MCF 10A (cell line): ENCODE measurements around the gene TESPA1. TPM values are rescaled to one million over a fixed set of nuclear protein-coding genes. Genes with fewer than 3 reads are reported as not detected.

Experiments
- BruUV-seq: library from RNA; stranded (reverse); fragments of 400-500 nt; replicated peaks from 2 replicates; lab custom pipeline; 2021; lab: Mats Ljungman, UMichigan
- CTCF ChIA-PET: fragments of 300-600 bp; sonication (Branson Sonifier 250); formaldehyde crosslinking; extraction: SDS; loops from one replicate; lab custom pipeline; 2021; ENCODE audit warnings: antibody characterized with exemption, inconsistent platforms; lab: Yijun Ruan, JAX
- POLR2A ChIA-PET: fragments of 300-600, 350-650 bp; sonication (Branson Sonifier 250); formaldehyde crosslinking; extraction: SDS; loops from one replicate; lab custom pipeline; 2020; ENCODE audit warnings: antibody characterized with exemption, inconsistent platforms; lab: Yijun Ruan, JAX
- DNase-seq: peaks from one replicate; pipeline ENCODE4 v3.0.0-alpha.2; 2018; ENCODE audit not compliant: unreplicated experiment
- H3K27ac Mint-ChIP-seq: one replicate; pipeline ENCODE4 v1.8.0; 2022; ENCODE audit warnings: mild to moderate bottlenecking, low read depth, mixed read lengths; ENCODE audit not compliant: unreplicated experiment
- H3K27me3 Mint-ChIP-seq: one replicate; pipeline ENCODE4 v1.8.0; 2022; ENCODE audit warnings: mixed read lengths; ENCODE audit not compliant: insufficient read depth, unreplicated experiment
- H3K36me3 Mint-ChIP-seq: one replicate; pipeline ENCODE4 v1.8.0; 2022; ENCODE audit warnings: mild to moderate bottlenecking, moderate library complexity, mixed read lengths; ENCODE audit not compliant: insufficient read depth, unreplicated experiment
- H3K4me1 Mint-ChIP-seq: one replicate; pipeline ENCODE4 v1.8.0; 2022; ENCODE audit warnings: mixed read lengths; ENCODE audit not compliant: insufficient read depth, unreplicated experiment
- H3K4me3 Mint-ChIP-seq: one replicate; pipeline ENCODE4 v1.8.0; 2022; ENCODE audit warnings: mild to moderate bottlenecking, moderate library complexity, mixed read lengths; ENCODE audit not compliant: unreplicated experiment
- H3K9me3 Mint-ChIP-seq: one replicate; pipeline ENCODE4 v1.8.0; 2022; ENCODE audit warnings: mixed read lengths; ENCODE audit not compliant: unreplicated experiment
- intact Hi-C: fragments of 100-400 bp; cut with micrococcal nuclease; formaldehyde crosslinking; loops from 2 replicates; pipeline ENCODE4 v1.14.1; 2022
- total RNA-seq: library from RNA; stranded (reverse); gene quantifications from 2 replicates; pipeline ENCODE4 v1.2.3, GENCODE V29; 2022
- TF ChIP-seq, protein P1 (sequence below): fragments of 200-600 bp; IDR thresholded peaks from one replicate; pipeline ENCODE4 v1.8.0; 2022; ENCODE audit warnings: antibody characterized with exemption, mild to moderate bottlenecking; ENCODE audit not compliant: unreplicated experiment

Gene TESPA1
- total RNA-seq, 1 experiment from 2014 or later, result not detected

DNA sequence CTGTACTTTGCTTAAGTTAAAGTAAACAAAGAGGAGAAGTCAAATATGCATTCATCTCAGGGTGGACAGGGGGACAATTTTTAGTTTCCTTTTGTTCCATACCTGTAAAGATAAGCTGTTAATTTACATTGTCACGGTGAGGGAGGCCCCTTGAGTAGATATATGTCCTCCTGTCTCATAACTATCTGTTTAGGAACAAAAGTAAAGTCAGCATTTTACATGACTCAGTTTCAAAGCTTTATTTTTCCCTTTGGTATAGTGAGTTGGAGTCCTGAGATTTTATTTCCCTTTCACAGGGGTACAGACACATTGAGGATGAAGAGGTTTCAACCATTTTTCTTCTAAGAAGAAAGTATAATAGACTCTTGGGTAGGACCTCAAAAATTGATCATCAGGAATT lies 50.1 kb downstream of the TESPA1 start:
- no TSS peak for BruUV-seq
- Mint-ChIP-seq H3K4me3 (no peak overlapping the region), H3K27me3 (no peaks in the 10 kb centered on the region), H3K36me3 (no peaks in the 10 kb centered on the region), H3K4me1 (peaks cover 26% of the 10 kb centered on the region), H3K9me3 (peaks cover 28% of the 10 kb centered on the region), H3K27ac (peak overlapping the region; percentile 96)
- intact Hi-C loops, result loop anchor here (2.0 kb wide), 1 partner anchor 56 kb away; no protein-coding TSS in a partner anchor
- CTCF ChIA-PET, result interaction anchor here (1.1 to 4.3 kb wide), 9 partner anchors 8 to 173 kb away, joined by 3 to 33 read pairs (median 5); partner anchors contain the start of gene MUCL1
- TF ChIP-seq, protein P1, sequence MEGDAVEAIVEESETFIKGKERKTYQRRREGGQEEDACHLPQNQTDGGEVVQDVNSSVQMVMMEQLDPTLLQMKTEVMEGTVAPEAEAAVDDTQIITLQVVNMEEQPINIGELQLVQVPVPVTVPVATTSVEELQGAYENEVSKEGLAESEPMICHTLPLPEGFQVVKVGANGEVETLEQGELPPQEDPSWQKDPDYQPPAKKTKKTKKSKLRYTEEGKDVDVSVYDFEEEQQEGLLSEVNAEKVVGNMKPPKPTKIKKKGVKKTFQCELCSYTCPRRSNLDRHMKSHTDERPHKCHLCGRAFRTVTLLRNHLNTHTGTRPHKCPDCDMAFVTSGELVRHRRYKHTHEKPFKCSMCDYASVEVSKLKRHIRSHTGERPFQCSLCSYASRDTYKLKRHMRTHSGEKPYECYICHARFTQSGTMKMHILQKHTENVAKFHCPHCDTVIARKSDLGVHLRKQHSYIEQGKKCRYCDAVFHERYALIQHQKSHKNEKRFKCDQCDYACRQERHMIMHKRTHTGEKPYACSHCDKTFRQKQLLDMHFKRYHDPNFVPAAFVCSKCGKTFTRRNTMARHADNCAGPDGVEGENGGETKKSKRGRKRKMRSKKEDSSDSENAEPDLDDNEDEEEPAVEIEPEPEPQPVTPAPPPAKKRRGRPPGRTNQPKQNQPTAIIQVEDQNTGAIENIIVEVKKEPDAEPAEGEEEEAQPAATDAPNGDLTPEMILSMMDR, result no peak
- POLR2A ChIA-PET, result interaction anchor here (0.5 to 1.5 kb wide), 3 partner anchors 79 to 210 kb away, joined by 4 to 7 read pairs (median 4); no protein-coding TSS in a partner anchor
- no peak for DNase-seq

DNA sequence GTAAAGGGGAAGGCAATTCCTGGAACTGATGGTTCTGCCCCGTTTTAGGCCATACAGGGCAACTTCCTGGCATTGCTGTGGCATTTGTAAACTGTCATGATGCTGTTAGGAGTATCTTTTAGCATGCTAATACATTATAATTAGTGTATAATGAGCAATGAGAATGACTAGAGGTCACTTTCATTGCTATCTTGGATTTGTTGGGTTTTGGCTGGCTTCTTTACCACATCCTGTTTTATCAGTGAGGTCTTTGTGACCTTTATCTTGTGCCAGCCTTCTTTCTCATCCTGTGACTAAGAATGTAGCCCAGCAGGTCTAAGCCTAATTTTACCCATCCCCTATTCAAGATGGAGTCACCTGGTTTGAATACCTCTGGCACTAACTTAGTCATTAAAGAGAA lies 51.2 kb downstream of the TESPA1 start:
- CTCF ChIA-PET, result interaction anchor here (0.6 to 1.6 kb wide), 3 partner anchors 23 to 88 kb away, joined by 3 to 6 read pairs (median 3); partner anchors contain the start of gene MUCL1
- POLR2A ChIA-PET, result no interaction called here
- H3K36me3 Mint-ChIP-seq, result no peaks in the 10 kb centered on the region
- no peak overlapping the region for H3K4me3 Mint-ChIP-seq
- no TSS peak for BruUV-seq
- intact Hi-C loops, result no loop called here
- peaks cover 29% of the 10 kb centered on the region for H3K9me3 Mint-ChIP-seq
- TF ChIP-seq, protein P1, result no peak
- peaks cover 26% of the 10 kb centered on the region for H3K4me1 Mint-ChIP-seq
- H3K27ac Mint-ChIP-seq, result no peak overlapping the region
- peak; percentile 35 for DNase-seq
- H3K27me3 Mint-ChIP-seq, result no peaks in the 10 kb centered on the region

DNA sequence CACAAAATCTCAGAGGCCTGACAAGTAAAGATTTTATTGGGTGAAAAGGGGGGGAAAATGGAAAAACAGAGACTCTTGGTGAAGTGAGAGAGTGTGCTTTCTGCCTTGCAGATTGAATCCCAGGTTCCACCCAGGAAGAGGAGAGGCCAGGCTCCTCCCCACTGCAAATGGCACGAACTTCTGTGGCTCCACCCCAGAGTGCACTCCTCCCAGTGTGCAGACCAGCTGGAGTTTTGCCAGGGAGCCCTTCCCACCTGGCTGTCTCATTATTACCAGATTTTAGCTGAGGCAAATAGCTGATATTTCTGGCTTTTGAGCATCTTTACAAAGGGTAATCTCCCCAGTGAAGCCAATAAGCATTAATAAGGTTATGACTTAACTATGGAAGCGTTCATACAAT lies 51.9 kb downstream of the TESPA1 start:
- ChIA-PET CTCF (interaction anchor here (0.6 to 1.6 kb wide), 2 partner anchors 79 to 184 kb away, joined by 5 to 6 read pairs; partner anchors contain the start of gene MUCL1), POLR2A (no interaction called here)
- no peak overlapping the region for H3K4me3 Mint-ChIP-seq
- H3K27me3 Mint-ChIP-seq, result no peaks in the 10 kb centered on the region
- H3K36me3 Mint-ChIP-seq, result no peaks in the 10 kb centered on the region
- H3K4me1 Mint-ChIP-seq, result peaks cover 26% of the 10 kb centered on the region
- DNase-seq, result peak; percentile 56
- BruUV-seq, result no TSS peak
- TF ChIP-seq, protein P1, result no peak
- H3K27ac Mint-ChIP-seq, result no peak overlapping the region
- H3K9me3 Mint-ChIP-seq, result peaks cover 29% of the 10 kb centered on the region
- intact Hi-C loops, result no loop called here

DNA sequence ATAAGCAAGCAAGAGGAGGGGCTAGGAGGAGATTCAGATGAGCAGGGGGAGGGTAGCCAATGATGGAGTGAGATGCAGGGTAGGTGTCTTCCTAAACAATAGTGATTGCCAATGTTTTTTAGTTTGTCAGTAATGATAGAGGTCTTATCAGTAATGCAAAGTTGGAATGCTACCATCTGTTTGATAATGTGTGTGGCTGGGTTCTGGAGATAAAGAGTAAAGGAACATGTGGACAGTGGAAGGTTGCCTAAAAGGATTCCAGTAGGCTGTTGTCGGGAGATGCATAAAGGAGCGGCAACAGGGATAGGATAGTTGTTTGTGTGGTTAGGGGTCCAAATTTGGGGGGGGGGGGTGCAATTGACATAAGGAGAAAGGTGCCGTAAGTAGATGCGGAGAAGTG lies 52.5 kb downstream of the TESPA1 start:
- H3K4me3 Mint-ChIP-seq, result no peak overlapping the region
- ChIA-PET POLR2A (no interaction called here), CTCF (interaction anchor here (1.6 kb wide), 1 partner anchor 78 kb away, joined by 6 read pairs; the partner anchor contains the start of gene MUCL1)
- BruUV-seq, result no TSS peak
- intact Hi-C loops, result no loop called here
- peaks cover 34% of the 10 kb centered on the region for H3K9me3 Mint-ChIP-seq
- TF ChIP-seq, protein P1, result no peak
- no peak for DNase-seq
- H3K27me3 Mint-ChIP-seq, result no peaks in the 10 kb centered on the region
- H3K36me3 Mint-ChIP-seq, result no peaks in the 10 kb centered on the region
- peaks cover 21% of the 10 kb centered on the region for H3K4me1 Mint-ChIP-seq
- H3K27ac Mint-ChIP-seq, result no peak overlapping the region
